ENCODE measurements around the gene RAD51B. TPM values are rescaled to one million over a fixed set of nuclear protein-coding genes. Genes with fewer than 3 reads are reported as not detected.
A peak's percentile ranks its signal among the peaks of the same experiment; 100 is the strongest.

RAD51B gene
- total and polyA plus RNA-seq, 8 donors: 1.8 to 30.7 (median 15.3) TPM

GRCh38 chr14:68682166-68683103 lies 862.9 kb downstream of the RAD51B start:
- intact Hi-C loops (cut with DNase I; ENCODE audit: low total_unique reads): no loop called here
- H3K4me1 ChIP-seq: peaks cover 39 to 84% (median 63%) of the 10 kb centered on the region in 4 donors
- DNase-seq: peak in 1 of 2 donors; percentile 91

GRCh38 chr14:68683326-68683725 lies 863.7 kb downstream of the RAD51B start:
- Histone ChIP-seq H3K4me3 (no peak overlapping the region), H3K27ac (peak overlapping the region in 4 of 5 donors; percentile 70 to 82 (median 76)), H3K27me3 (no peaks in the 10 kb centered on the region), H3K9me3 (no peaks in the 10 kb centered on the region), H3K36me3 (no peaks in the 10 kb centered on the region), H3K4me1 (peaks cover 38 to 75% (median 54%) of the 10 kb centered on the region in 4 donors)
- TF ChIP-seq POLR2AphosphoS5 (IDR thresholded peaks at IDR 0.05) (no peak), EP300 (IDR thresholded peaks at IDR 0.05) (no peak), POLR2A (IDR thresholded peaks at IDR 0.05) (no peak), CTCF (IDR thresholded peaks at IDR 0.05) (no peak)
- intact Hi-C loops (cut with DNase I; ENCODE audit: low total_unique reads): no loop called here
- DNase-seq: no peak
- 67 to 90% (median 84%) methylated on average over 7 of the region's 7 CpGs for WGBS, 5 donors

More at GRCh38 chr14:68682166-68683103, 862.9 kb downstream of the RAD51B start:
- H3K27me3 ChIP-seq: no peaks in the 10 kb centered on the region
- no peak for TF ChIP-seq CTCF (IDR thresholded peaks at IDR 0.05)
- no peak for TF ChIP-seq POLR2A (IDR thresholded peaks at IDR 0.05)
- no peak for TF ChIP-seq EP300 (IDR thresholded peaks at IDR 0.05)
- TF ChIP-seq POLR2AphosphoS5 (IDR thresholded peaks at IDR 0.05): no peak
- no peaks in the 10 kb centered on the region for H3K9me3 ChIP-seq
- peak overlapping the region in 4 of 5 donors; percentile 70 to 82 (median 76) for H3K27ac ChIP-seq
- H3K4me3 ChIP-seq: no peak overlapping the region
- no peaks in the 10 kb centered on the region for H3K36me3 ChIP-seq
- 49 to 74% (median 59%) methylated on average over 15 of the region's 15 CpGs for WGBS, 5 donors

GRCh38 chr14:68684466-68685418 lies 865.2 kb downstream of the RAD51B start:
- TF ChIP-seq EP300 (IDR thresholded peaks at IDR 0.05) (no peak), CTCF (IDR thresholded peaks at IDR 0.05) (no peak), POLR2AphosphoS5 (IDR thresholded peaks at IDR 0.05) (no peak), POLR2A (IDR thresholded peaks at IDR 0.05) (no peak)
- 70 to 81% (median 77%) methylated on average over 5 of the region's 5 CpGs for WGBS, 5 donors

More at GRCh38 chr14:68684466-68685418, 865.2 kb downstream of the RAD51B start:
- Histone ChIP-seq H3K4me1 (peaks cover 38 to 76% (median 53%) of the 10 kb centered on the region in 4 donors), H3K27ac (peak overlapping the region in 4 of 5 donors; percentile 70 to 82 (median 76)), H3K27me3 (no peaks in the 10 kb centered on the region), H3K4me3 (no peak overlapping the region), H3K36me3 (no peaks in the 10 kb centered on the region), H3K9me3 (no peaks in the 10 kb centered on the region)
- intact Hi-C loops (cut with DNase I; ENCODE audit: low total_unique reads): no loop called here
- DNase-seq: no peak
